GM19468 (cell line): ENCODE data around the gene XXYLT1.

Source experiments
- ATAC-seq: cut with Tn5 transposase; IDR thresholded peaks from one replicate; pipeline ENCODE4 v1.9.1; 2021; ENCODE audit warnings: mild to moderate bottlenecking, moderate library complexity, moderate number of reproducible peaks; ENCODE audit not compliant: unreplicated experiment; ENCODE audit errors: extremely low read depth

Gene XXYLT1

DNA sequence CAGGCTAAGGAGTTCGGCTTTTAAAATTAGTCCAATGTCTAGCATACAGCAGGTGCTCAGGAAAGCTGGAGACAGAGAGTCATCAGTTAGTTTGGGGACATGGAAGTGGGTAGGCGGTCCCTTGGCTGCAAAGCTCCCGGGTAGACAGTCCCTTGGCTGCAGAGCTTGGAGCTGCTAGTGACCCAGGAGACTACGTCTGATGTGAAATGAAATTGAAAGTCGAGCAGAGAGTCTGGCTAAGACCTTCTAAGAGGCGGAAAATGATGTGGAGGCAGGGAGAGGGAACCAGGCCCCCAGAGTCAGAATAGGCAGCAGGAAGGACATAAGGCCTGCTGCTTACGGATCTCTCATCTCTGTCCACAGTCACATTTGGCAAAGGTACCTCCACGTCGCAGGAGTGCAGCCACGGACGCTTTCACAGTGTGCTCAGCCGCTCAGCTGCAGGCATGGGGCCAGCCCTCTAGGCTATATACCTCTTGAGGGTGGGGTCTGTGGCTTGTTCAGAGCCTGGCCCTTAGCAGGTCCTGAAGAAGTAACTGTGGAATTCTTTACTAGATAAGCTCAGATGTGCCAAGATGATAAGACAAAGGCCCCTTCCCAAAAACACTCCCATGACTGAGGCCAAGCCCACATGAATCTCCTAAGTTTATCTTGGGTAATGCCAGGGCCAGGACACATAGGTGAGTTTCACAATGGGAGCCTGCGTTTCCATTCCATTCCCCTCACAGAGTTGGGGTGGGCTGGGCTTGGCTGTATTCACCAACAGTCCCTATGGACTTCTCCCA, 131.7 kb downstream of the XXYLT1 start:
- no peak for ATAC-seq

- ATAC-seq, result no peak
Measured at GRCh38 chr3:195137638-195138588, 133.0 kb downstream of the XXYLT1 start.

DNA sequence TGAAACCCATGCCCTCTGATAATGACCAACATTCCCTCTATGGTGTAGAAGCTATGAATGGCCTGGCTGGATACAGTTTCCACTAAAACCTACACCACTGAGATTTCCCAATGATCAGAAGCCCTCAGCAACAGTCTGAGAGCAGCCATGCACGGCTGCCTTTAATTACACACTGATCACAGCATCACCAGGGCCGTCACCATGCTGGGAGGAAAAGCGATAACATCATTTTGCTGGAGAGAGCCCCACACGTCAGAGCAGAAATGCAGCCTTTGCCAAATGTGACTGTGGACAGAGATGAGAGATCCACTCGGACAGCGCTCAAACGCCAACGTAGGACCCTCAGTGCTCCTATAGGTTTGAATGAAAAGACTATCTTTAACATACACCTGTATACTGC, 135.0 kb downstream of the XXYLT1 start:
- no peak for ATAC-seq

GRCh38 chr3:195134431-195134830, 136.5 kb downstream of the XXYLT1 start:
- ATAC-seq, result no peak

- no peak for ATAC-seq
Measured at GRCh38 chr3:195133462-195133861, 137.5 kb downstream of the XXYLT1 start.

DNA sequence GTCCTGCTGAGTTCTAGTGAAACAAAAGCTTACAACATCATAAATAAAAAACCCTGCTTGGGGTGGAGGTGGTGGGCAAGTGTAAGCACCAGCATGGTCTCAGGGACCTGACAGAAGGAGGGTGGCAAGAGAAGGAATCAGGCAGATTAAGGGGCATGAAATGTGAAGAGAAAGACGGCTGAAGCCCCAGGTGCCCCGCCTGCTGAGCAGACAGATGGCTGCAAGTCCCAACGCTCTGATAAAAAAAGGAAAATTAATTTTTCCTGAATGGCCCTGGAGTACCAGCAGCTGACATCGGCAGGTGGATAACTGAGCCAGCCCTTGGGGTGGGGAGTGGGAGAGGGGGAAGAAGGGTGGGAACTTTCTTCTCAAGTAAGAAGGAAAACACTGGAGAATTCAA, 137.9 kb downstream of the XXYLT1 start:
- ATAC-seq, result no peak

DNA sequence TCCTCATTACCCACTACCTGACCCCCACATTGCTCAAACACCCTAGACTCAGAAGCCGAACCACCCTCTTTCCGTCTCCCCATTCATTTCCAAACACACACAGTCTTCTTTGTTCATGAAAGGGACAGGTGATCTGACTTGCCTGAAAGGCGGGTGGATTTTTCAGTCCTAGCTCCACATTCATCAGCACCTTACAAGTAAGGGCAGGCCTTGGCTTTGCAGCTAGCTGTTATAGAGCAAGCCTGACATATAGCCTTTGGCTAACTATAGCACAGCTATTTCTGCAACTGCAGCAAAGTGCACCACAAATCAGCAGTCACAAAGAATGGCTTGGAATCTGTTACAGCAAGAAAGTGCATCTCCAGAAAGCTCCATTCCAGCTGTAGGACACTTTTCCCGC, 139.8 kb downstream of the XXYLT1 start:
- ATAC-seq, result no peak

GRCh38 chr3:195129644-195130492, 141.1 kb downstream of the XXYLT1 start:
- peak; percentile 86 for ATAC-seq

- ATAC-seq, result no peak
Measured at GRCh38 chr3:195129072-195129643, 141.8 kb downstream of the XXYLT1 start.

GRCh38 chr3:195128255-195129071, 142.5 kb downstream of the XXYLT1 start:
- ATAC-seq, result no peak

GRCh38 chr3:195126056-195126605, 144.8 kb downstream of the XXYLT1 start:
- ATAC-seq, result no peak

GRCh38 chr3:195125646-195126045, 145.3 kb downstream of the XXYLT1 start:
- no peak for ATAC-seq

DNA sequence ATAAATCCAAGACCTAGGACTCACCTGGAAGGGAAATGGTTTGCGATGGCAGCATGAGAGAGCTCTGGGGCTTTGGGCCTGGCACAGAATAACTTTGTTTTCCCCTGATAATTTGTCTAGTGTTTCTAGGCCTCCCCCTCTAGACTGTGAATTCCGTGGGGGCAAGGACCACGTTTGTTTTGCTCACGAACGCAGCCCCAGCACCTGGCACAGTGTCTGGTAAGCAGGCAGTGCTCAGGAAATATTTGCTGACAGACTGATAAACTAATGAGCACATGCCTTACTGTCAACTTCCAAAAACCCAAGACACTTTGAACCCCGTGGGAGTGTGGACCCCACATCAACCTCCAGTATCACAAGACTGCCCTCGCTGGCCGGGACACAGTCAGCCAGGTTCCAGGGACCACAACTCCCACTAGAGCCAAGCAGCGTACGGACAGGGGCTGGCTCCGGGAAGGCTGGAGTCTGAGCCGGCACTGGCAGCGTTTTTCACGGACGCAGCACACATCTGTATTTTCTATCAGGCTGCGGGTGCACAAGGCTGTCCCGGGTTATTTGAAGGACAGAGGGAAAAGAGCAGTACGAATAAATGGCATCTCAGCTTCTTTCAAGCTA, 146.5 kb downstream of the XXYLT1 start:
- no peak for ATAC-seq

DNA sequence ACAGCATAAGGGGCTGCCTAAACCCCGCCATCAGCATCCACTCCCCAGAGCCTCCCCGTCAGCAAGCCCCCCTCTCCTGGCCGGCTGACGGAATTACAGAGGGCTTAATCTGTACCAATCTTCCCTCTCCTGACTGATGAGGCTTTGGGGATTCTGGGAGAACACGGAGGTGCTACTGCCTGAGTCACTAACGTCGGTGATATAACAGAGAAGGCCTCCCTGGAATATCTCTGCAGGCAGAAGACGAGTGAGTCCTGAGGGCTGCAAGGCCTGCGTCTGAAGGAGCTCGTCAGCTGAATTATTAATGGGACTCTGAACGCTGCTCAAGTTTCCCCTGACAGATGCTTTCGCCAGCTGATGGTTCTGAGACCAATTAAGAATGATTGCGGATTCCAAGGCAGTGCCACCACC, 147.7 kb downstream of the XXYLT1 start:
- no peak for ATAC-seq

GRCh38 chr3:195122261-195122660, 148.7 kb downstream of the XXYLT1 start:
- ATAC-seq, result no peak

DNA sequence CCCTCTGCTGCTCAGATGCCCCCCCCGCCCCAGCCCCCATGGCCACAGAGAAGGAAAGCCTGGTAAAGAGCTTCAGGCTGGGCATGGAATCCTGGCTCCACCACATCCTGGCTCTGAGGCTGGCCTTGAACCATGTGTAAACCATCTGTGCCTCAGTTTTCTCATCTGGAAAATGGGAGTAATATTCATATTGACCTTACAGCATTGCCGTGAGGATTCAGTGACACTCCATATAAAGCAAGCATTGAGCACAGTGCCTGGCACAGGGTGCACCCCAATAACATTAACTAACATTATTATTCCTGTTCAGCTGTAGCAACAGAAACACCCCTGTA, 150.7 kb downstream of the XXYLT1 start:
- ATAC-seq, result no peak

- ATAC-seq, result no peak
Measured at GRCh38 chr3:195119461-195120266, 151.3 kb downstream of the XXYLT1 start.

DNA sequence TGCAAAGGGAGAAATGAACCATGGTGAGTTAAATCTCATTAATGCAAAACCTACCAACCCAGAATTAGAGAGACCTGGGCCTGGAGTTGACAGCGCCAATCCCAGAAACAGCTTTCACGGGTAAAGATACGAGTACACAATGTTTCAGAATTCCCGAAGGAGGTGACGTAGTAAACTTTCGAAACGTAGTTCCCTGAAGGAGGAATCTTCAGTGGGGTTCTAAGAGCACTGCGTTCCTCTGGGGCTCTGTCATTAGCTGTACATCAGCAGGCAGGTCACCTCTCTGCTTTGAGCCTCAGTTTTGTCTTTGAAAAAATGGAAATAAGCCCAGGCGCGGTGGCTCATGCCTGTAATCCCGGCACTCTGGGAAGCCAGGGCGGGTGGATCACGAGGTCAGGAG, 152.3 kb downstream of the XXYLT1 start:
- ATAC-seq, result no peak
